KOPT-K1 (cell line): ENCODE results near the gene FAM184A.

Source experiments
- H3K27ac ChIP-seq: fragments of 200-600 bp; sonication (generic); 2 replicates; pipeline ENCODE4 v1.5.1; 2016; ENCODE audit warnings: antibody characterized with exemption, mild to moderate bottlenecking, low read depth, low read length; ENCODE audit not compliant: poor library complexity, severe bottlenecking
- H3K36me3 ChIP-seq: fragments of 200-600 bp; sonication (generic); 2 replicates; pipeline ENCODE4 v1.5.1; 2017; ENCODE audit warnings: antibody characterized with exemption, mild to moderate bottlenecking, low read length, moderate library complexity; ENCODE audit not compliant: insufficient read depth
- H3K9me3 ChIP-seq: fragments of 200-600 bp; sonication (generic); 2 replicates; pipeline ENCODE4 v1.5.1; 2017; ENCODE audit warnings: antibody characterized with exemption, low read length, mild to moderate bottlenecking; ENCODE audit not compliant: insufficient read depth, poor library complexity, severe bottlenecking

Gene FAM184A

DNA sequence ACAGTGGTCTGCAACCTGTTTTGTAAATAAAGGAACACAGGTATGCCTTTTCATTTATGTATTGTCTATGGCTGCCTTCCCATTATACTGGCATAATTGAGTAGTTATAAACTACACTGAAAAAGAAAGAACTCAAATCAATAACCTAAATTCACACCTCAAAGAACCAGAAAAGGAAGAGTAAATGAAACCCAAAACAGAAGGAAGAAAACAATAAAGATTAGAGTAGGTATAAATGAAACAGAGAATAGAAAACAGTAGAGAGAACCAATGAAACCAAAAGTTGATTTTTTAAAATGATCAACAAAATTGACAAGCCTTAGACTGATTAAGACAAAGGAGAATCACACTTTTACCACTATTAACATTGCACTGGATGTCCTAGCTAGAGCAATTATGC, 34.7 kb downstream of the FAM184A start:
- no peaks in the 10 kb centered on the region for H3K36me3 ChIP-seq
- H3K27ac ChIP-seq: no peak overlapping the region
- no peaks in the 10 kb centered on the region for H3K9me3 ChIP-seq

- H3K9me3 ChIP-seq: no peaks in the 10 kb centered on the region
- no peak overlapping the region for H3K27ac ChIP-seq
- no peaks in the 10 kb centered on the region for H3K36me3 ChIP-seq
These were observed 35.2 kb downstream of the FAM184A start for GRCh38 chr6:119043265-119043664.

- H3K9me3 ChIP-seq: no peaks in the 10 kb centered on the region
- H3K36me3 ChIP-seq: no peaks in the 10 kb centered on the region
- H3K27ac ChIP-seq: no peak overlapping the region
These were observed 37.8 kb downstream of the FAM184A start for GRCh38 chr6:119040636-119041035.

GRCh38 chr6:119040229-119040628, 38.2 kb downstream of the FAM184A start:
- Histone ChIP-seq H3K27ac (no peak overlapping the region), H3K9me3 (no peaks in the 10 kb centered on the region), H3K36me3 (no peaks in the 10 kb centered on the region)

GRCh38 chr6:119037941-119038623, 40.4 kb downstream of the FAM184A start:
- H3K27ac ChIP-seq: no peak overlapping the region
- H3K36me3 ChIP-seq: no peaks in the 10 kb centered on the region
- no peaks in the 10 kb centered on the region for H3K9me3 ChIP-seq

DNA sequence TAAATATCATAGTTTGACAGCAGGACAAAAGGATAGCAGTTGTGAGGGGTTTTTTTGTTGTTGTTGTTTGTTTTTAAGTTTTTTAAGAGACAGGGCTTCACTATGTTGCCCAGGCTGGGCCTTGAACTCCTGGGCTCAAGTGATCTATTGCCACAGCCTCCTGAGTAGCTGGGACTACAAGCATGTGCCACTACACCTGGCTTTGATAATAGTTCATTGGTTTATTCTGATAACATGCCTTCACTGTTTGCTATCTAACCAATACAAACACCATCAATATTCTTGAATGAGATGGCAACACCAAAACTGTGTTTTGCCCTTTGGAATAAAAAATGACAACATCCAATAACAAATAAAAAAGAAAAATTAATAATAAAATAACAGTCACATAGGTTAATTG, 41.2 kb downstream of the FAM184A start:
- Histone ChIP-seq H3K36me3 (no peaks in the 10 kb centered on the region), H3K27ac (no peak overlapping the region), H3K9me3 (no peaks in the 10 kb centered on the region)

- no peak overlapping the region for H3K27ac ChIP-seq
- no peaks in the 10 kb centered on the region for H3K9me3 ChIP-seq
- no peaks in the 10 kb centered on the region for H3K36me3 ChIP-seq
These were observed 42.4 kb downstream of the FAM184A start for GRCh38 chr6:119036081-119036480.

DNA sequence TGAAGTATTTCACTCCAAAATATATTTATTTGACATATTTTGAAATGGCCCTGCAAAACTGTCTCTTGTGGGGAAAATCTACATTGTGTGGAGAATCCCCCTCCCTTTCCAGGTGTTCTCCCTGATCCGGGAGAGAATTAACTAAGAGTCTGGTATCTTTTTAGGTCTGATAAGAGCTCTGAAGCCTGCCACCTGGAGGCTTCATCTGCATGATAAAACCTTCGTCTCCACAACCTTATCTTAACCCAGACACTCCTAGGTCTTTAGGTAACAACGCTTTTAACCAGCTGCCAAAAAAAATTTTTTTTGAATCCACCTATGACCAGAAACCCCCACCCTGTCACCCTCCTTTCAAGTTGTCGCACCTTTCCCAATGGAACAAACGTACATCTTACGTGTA, 43.0 kb downstream of the FAM184A start:
- Histone ChIP-seq H3K27ac (no peak overlapping the region), H3K36me3 (no peaks in the 10 kb centered on the region), H3K9me3 (no peaks in the 10 kb centered on the region)

DNA sequence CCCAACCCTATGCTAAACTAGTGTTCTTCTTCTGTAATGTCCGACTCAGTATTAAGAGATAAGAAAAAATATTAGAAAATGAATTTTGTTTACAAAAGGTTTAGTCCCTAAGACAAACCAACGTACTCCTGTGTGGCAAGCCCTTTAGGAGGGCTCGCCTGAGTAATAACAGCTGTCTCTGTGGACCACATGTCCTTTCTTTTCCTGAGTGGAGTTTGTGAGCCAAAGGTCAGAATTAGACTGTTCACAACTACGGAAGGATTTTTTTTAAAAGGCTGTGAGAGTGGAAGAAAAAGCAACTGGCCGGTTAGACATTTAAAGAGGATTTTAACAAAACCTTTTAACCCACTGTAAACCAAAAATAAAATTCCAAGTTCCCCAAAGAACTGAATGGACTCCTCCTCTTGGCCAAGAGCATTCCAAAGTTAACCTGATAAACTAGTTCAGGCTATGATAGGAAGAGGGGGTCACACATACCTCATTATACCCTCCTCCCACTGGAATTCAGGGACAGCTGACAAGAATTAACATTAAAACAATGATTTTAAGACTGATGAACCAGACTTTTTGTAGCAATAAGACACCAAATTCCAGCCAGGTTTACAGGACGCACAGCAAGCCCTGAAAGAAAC, 43.5 kb downstream of the FAM184A start:
- Histone ChIP-seq H3K9me3 (no peaks in the 10 kb centered on the region), H3K27ac (no peak overlapping the region), H3K36me3 (no peaks in the 10 kb centered on the region)

DNA sequence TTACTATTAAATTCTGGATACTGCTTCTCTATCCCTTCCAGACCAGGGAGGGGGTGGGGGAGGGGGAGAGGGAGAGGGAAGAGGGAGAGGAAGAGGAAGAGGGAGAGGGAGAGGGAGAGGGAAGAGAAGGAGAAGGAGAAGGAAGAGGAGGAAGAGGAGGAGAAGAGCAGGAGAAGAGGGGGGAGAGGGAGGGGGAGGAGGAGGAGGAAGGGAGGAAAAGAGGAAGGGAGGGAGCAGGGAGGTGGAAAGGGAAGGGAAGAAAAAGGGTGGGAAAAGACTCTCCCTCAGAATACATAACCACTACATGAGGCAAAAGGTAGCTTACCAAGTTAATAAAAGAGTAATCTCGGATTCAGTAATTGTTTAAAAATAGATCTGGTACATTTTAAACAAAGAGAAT, 46.0 kb downstream of the FAM184A start:
- no peaks in the 10 kb centered on the region for H3K9me3 ChIP-seq
- no peaks in the 10 kb centered on the region for H3K36me3 ChIP-seq
- no peak overlapping the region for H3K27ac ChIP-seq

- no peaks in the 10 kb centered on the region for H3K36me3 ChIP-seq
These were observed 47.7 kb downstream of the FAM184A start for GRCh38 chr6:119030759-119031158.

GRCh38 chr6:119028091-119028490, 50.4 kb downstream of the FAM184A start:
- Histone ChIP-seq H3K36me3 (no peaks in the 10 kb centered on the region), H3K27ac (no peak overlapping the region), H3K9me3 (no peaks in the 10 kb centered on the region)

More at GRCh38 chr6:119030759-119031158, 47.7 kb downstream of the FAM184A start:
- H3K9me3 ChIP-seq: no peaks in the 10 kb centered on the region
- H3K27ac ChIP-seq: no peak overlapping the region

DNA sequence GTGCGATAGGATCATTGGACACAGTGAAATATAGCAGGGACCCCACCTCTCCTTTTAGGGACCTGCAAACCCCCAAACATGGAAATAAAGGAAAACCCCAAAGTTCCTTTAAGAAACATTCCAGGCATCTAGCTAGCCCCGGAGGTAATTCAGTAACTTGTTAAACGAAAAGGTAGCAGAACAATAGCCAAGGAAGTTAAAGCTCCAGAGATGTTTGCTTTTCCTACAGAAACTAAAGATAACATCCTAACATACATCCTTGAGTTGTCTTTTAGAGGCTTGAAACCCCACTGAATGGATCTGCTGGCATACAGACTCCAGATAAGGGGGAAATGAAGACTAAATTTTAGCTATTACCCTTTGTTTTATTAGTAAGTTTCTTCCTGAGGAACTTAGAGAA, 51.0 kb downstream of the FAM184A start:
- Histone ChIP-seq H3K36me3 (no peaks in the 10 kb centered on the region), H3K27ac (no peak overlapping the region), H3K9me3 (no peaks in the 10 kb centered on the region)

DNA sequence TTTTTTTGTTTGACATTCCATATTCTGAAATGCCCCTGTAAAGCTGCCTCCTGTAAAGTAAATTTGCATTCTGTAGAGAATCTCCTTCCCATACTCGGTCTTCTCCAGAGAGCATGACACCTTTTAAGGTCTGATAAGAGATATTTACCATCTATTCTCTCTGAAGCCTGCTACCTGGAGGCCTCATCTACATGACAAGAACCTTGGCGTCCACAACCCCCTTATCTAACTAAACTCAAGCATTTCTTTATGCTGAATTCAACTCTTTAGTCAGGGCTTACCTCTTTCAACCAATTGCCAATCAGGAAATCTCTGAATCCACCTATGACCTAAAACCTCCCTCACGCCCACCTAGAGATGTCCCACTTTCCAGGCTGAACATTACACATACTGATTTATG, 51.6 kb downstream of the FAM184A start:
- H3K27ac ChIP-seq: no peak overlapping the region
- no peaks in the 10 kb centered on the region for H3K9me3 ChIP-seq
- no peaks in the 10 kb centered on the region for H3K36me3 ChIP-seq

DNA sequence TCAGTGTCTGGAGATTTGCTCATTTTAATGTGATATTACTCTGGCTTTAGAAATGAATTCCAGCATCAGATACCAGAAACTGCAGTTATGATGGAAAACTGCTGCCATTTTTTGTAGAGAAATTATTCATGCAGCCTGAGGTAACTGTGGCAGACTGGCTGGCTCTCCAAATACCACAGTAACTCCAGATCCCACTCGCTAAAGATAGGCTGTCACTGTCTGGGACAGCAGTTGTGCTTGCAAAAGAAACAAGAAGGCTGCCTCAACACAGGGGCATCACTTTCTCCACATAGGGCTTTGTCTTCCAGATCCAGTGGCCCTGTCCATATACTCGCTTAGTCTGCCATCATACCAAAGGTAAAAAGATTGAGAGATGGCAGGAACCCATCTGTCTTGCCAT, 52.7 kb downstream of the FAM184A start:
- H3K9me3 ChIP-seq: no peaks in the 10 kb centered on the region
- no peak overlapping the region for H3K27ac ChIP-seq
- no peaks in the 10 kb centered on the region for H3K36me3 ChIP-seq

- no peaks in the 10 kb centered on the region for H3K9me3 ChIP-seq
- no peaks in the 10 kb centered on the region for H3K36me3 ChIP-seq
- no peak overlapping the region for H3K27ac ChIP-seq
These were observed 54.4 kb downstream of the FAM184A start for GRCh38 chr6:119024111-119024510.
